ENCODE results near the gene SLC22A3.
"Not testable (repeated sequence)": the region's sequence is repeated elsewhere in the genome, so short reads cannot be mapped to it uniquely, and the experiment has no call there.

Gene SLC22A3

DNA sequence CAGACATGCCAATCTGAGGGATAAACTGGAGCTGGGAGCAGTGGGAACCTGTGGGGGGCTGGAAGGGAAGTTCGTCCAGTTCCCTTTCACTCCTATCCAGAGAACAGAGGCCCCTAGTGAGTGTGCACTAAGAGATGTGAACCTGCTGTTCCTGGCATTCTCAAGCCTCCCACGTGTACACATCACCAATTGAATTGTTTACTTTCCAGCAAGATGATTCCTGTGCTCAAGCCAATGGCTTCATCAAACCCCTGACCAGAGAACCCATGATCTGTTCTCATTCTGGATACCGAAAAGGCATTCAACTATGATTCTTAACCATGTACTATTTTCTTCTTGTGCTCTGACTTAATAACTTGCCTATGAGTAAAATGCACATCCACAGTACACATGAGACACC lies 10.2 kb upstream of the SLC22A3 start:
- DNase-seq = no peak

DNA sequence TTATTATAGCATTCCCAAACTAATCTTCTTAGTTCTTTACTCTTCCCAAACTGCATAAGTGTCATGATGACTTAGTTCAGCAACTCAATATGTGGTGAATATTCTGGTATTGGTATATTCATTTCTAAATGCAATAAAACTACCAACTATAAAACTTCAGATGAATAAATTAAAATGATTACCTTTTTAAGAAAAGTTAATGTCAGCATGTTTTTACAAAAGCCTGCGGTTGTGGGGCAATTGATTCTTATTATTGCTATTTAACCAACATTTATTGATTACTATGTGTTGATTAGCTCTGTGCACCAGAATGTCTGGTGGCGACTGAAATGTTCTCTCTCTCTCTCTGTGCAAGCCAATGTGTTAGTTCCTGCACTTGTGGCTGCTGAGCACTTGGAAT lies 5.0 kb upstream of the SLC22A3 start:
- DNase-seq = no peak

GRCh38 chr6:160344271-160344670 lies 3.9 kb upstream of the SLC22A3 start:
- DNase-seq = no peak

GRCh38 chr6:160347259-160348222 lies 637 bp upstream of the SLC22A3 start:
- DNase-seq = no peak

DNA sequence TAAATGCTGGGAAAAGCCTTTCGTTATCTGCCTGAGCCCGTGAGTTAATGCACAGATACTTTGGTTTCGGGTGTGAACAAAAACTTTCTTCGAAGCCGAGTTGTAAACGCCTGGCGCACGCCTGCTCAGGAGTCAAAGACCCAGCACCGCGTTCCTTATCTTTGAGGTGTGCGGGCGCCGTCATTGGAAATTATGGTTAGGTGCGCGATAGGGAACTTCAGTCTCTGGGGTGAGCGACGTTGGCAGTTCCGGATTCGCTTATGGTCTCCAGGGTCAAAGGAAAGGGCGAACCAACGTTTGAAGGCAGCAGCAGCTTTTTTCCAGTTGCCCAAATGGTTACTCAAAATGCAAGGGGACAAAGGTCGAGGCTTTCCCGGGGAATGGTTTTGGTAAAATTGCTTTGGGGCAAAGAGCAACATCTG lies 853 bp downstream of the SLC22A3 start:
- no peak for DNase-seq

- DNase-seq = no peak
These were observed 1.7 kb downstream of the SLC22A3 start for GRCh38 chr6:160349814-160350350.

DNA sequence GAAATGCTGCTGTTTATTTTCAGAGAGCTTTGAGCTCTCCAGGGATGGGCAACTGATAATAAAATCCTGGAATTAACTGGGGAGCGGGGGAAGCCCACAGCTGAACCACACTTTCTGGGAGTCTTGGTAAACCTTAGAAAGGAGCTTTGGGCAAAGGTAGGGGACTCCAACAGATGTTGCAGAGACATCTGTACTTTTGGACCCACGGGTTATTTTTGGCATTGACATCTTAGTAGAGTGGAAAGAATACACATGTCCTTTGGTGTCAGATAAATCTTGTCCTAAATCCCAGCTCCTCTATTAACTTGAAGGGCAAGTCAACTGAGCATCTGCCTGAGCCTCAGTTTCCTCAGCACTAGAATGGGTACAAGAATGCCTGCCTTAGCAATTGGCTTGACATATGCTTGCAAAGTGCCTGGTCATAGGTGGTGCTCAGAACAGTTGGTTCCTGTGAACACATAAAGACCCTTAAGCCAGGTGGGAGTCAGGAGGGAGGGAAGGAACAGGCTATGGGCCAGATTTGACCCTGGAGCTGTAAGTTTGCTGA lies 5.8 kb downstream of the SLC22A3 start:
- no peak for DNase-seq

DNA sequence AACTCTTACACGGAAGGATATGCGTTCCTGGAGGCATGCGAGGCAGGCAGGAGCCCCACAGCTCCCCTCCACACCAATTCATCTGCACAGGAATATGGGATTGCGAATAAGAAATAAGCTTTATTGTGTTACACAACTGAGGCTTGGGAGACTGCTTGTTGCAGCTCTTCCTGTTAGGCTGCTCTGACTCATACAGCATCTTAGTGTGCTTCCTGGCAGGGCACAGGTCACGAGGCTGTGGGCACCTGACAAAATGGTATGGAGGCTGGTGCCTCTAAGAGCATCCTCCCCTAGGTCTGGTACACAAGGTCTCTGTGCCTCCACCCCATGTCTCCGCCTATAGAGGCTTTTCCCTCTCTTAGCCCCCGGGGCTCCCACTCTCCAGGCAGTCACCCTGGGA lies 6.8 kb downstream of the SLC22A3 start:
- DNase-seq = no peak

DNA sequence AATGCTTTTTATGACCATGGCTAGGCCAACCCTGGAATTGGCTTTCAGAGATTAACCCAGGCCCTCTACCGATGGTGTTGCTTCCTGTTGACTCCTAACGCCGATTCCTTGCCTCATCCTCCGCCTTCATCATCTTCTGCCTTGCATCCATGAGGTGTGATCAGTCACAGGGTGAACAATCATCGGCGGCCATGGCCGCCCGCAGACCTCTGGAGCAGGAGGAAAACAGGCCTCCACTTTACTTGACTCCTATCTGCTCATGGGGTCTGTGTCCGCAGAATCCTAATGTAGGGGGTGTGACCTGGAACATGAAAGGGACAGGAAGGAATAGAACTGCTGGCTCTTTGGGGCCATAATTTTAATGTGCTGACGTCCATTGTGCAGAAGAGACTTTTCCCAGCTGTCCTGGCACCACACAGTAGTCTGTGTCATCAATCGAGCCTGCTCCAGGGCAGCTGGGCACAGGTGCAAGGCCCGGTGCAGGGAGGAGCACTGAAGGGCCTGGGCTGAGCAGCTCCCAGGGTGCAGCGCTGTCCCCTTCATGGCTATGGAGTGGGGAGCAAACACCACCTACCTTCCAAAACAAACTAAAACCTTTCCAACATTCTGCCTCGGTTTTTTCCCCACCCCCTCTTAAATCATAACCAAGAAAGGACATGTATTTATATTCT lies 8.0 kb downstream of the SLC22A3 start:
- DNase-seq = no peak

- DNase-seq = no peak
These were observed 8.9 kb downstream of the SLC22A3 start for GRCh38 chr6:160357088-160357487.

- DNase-seq = no peak
These were observed 10.3 kb downstream of the SLC22A3 start for GRCh38 chr6:160358225-160359119.

GRCh38 chr6:160360955-160361354 lies 12.8 kb downstream of the SLC22A3 start:
- DNase-seq = no peak

DNA sequence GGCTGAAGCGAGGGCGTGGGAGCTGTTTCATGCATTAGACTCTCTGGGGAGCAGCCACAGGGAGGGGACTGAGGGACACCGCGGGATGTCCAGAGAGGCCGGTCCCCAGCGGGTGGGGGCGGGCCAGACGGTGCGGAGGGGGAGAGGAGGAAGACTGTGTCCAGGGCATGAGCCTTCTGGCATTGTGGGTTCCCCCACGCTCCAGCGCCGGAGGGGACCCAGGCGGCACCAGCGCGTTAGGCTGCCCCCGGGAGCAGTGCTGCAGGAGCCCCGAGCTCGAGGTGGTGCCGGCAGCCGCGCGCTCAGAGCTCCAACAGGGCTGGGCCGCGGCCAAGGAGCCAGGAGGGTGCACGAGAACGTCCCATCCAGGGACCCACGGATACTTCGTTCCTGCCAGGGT lies 14.4 kb downstream of the SLC22A3 start:
- no peak for DNase-seq

- DNase-seq = no peak
These were observed 15.1 kb downstream of the SLC22A3 start for GRCh38 chr6:160363016-160363996.

DNA sequence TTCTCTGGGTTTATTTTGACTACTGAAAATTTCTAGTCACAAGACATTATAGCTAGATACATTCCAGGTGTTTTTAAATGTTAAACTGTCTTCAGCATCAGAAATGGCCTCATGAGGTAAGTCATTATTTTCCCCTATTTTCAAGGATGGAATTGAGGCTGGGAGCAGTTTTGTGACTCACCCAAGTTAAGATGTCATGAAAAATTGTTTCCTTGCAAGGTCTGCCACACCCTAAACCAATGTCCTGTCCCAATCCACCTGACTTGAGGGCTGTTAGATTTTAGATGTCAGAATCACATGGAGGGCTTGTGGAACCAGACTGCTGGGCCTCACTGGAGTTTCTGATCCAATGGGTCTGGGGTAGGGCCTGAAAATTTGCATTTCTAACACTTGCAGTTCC lies 16.9 kb downstream of the SLC22A3 start:
- no peak for DNase-seq

GRCh38 chr6:160367798-160368547 lies 19.8 kb downstream of the SLC22A3 start:
- no peak for DNase-seq

- DNase-seq = no peak
These were observed 20.5 kb downstream of the SLC22A3 start for GRCh38 chr6:160368670-160369069.

GRCh38 chr6:160373601-160374000 lies 25.4 kb downstream of the SLC22A3 start:
- not testable (repeated sequence) for DNase-seq

DNA sequence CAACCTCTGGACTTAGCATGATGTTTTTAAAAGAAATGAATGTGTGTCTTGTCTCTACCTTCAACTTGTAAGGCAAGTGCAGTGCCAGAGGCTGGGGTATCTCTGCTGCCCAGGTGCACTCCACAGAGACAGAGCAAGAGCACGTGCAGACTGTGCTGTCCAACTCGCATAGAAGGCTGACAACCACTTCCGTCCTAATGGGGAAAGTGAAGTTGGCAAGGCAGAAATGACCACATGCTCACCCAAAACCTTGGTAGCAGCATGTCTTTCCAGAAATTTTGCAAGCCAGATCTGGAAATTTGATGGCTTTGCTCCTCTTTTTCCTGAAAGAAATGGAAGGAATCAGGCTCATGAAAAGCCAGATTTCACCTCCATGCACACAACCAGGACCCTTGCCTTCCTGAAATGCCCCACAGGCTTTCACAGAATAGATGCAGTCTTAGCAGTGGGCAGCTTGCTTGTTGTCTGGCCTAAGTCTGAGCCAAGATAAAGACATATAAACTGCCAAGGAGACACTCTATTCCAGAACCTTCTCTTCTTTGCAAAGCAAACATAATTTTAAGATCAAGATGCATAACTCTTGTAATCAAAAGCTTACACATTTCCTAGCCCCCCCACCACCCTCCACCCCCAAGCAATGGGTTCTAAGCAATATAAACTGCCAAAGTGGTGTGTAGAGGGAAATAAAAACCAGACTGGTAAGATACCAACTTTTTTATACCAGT lies 26.8 kb downstream of the SLC22A3 start:
- DNase-seq = no peak

DNA sequence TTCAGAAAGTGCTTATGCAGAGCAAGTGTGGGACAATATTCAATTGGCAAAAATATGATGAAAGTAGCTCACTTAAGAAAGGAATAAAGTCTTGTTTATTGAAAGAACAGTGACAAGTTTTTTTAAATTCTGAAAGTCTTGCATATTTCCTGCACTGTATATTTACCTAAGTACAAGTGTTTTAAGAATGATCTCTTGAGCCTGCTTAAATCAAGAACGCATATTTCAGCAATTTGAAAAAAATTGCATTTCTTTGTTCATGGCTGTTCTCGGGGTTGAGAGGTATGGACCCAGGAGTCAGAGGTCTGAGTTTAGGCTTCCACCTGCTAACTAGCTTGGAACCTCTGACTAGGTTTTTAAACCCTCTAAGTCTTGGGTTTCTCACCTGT lies 27.4 kb downstream of the SLC22A3 start:
- no peak for DNase-seq
